NCI-H2227 (cell line): ENCODE results near the gene ACAD8.
"Not testable (repeated sequence)": the region's sequence is repeated elsewhere in the genome, so short reads cannot be mapped to it uniquely, and the experiment has no call there.

Experiments
- DNase-seq: peaks from one replicate; lab custom pipeline; 2025; ENCODE audit not compliant: unreplicated experiment; lab: John Stamatoyannopoulos, UW

The ACAD8 gene

GRCh38 chr11:134266440-134266839 is 13.1 kb downstream of the ACAD8 start:
- no peak for DNase-seq

DNA sequence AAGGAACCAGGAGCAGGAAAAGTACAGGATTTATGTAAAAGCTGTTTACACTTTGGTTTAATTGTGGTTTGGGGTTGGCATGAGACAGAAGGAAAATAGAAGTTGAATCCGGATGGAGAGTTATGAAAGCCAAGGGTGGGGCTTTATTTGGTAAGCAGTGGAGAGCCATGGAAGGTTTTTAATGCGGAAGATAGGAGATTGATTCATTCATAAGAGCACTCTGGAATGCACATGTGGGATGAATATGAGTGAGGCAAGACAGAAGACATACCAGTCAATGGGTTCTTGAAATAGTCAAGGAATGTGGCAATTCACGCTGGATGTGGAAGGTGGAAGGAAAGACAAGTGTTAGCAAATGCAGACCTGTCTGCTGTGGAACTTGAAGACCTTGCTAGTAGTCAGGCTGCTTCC is 13.5 kb downstream of the ACAD8 start:
- DNase-seq = no peak

DNA sequence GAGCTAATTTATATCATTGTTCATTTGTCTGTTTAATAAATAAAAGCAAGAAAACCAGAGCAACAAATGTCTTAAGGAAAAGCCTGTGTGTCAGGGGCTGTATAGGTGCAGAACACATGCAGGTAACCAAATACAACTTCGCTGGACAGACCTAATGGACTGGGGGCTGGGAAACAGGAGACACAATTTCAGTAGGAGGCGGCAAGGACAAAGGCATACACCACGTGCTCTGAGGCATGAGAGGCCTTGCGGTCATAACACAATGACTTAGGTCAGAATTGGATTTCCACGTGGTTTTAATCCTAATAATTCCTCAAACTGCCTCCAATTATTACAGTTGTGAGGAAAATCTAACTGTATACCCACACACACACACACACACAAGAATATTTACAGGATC is 14.1 kb downstream of the ACAD8 start:
- no peak for DNase-seq

GRCh38 chr11:134267966-134268365 is 14.6 kb downstream of the ACAD8 start:
- DNase-seq = no peak

GRCh38 chr11:134270250-134270714 is 16.9 kb downstream of the ACAD8 start:
- peak; percentile 36 for DNase-seq

DNA sequence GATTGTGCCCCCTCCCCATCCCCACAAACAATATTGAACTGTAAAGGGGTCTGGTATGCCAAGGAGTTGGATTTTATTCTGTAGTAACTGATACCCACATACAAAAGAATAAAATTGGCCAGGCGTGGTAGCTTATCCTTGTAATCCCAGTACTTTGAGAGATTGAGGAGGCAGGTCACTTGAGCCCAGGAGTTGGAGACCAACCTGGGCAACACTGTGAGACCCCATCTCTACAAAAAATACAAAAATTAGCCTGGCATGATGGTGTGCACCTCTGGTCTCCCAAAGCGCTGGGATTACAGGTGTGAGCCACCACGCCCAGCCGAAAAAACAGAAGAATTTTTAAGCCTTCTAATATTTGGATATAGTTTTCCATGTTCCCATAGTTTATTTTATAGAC is 18.6 kb downstream of the ACAD8 start:
- no peak for DNase-seq

DNA sequence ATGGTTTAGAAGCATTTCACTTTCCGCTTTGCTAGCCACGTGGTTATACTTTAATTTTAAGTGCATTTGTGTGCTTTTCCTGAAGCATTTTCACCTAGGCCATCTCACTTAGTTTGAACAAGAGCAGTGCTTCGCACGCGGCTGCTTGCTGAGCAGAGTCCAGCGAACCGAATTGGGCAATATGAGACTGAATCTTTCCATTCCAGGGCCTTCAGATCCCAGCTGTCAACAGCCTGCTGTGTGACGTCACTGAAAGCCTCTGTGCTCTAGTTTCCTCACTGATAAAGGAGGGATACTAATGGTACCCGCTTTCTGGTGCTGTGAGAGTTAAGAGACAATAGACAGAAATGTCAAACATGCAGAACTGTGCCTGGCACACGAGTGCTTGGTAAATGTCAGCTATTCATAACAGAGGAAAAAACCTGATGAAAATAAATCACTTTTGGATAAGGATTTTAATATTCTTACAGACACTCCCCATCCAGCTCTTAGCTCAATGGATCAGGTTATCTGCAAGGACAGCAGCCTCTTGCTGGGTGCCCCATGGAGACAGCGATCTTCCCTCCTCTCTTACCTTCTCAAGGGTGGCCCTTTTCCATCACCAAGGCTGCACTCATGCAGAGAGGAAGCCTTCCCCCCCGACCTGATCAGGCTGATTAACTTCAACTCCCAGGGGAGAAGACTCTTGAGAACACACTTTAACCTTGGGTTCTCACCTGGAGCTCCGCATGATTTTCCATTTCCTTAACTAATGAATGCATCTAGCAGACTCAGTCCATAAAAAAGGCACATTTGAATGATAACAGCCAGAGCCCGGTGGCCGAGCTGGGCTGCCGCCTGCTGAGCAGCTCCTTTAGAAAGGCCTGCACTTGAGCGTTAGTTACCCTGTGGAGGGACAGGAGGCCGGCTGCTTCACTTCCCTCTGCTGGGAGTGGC is 19.3 kb downstream of the ACAD8 start:
- peak; percentile 9 for DNase-seq

- DNase-seq = no peak
Observed at GRCh38 chr11:134273317-134273712, 19.9 kb downstream of the ACAD8 start.

DNA sequence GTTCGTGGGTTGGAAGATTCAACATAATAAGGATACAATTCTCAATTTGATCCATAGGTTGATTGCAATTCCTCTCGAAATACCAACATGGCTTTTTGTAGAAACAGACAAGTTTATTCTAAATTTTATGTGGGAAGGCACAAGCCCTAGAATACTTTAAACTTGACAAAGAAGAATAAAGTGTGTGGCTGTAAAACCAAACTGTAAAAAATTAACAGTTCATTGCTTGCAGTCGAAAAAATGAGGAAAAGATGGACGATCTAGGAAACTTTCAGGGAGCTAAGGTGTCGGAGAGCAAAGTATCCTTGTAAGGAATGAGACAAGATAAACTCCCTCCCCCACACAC is 21.8 kb downstream of the ACAD8 start:
- DNase-seq = no peak

DNA sequence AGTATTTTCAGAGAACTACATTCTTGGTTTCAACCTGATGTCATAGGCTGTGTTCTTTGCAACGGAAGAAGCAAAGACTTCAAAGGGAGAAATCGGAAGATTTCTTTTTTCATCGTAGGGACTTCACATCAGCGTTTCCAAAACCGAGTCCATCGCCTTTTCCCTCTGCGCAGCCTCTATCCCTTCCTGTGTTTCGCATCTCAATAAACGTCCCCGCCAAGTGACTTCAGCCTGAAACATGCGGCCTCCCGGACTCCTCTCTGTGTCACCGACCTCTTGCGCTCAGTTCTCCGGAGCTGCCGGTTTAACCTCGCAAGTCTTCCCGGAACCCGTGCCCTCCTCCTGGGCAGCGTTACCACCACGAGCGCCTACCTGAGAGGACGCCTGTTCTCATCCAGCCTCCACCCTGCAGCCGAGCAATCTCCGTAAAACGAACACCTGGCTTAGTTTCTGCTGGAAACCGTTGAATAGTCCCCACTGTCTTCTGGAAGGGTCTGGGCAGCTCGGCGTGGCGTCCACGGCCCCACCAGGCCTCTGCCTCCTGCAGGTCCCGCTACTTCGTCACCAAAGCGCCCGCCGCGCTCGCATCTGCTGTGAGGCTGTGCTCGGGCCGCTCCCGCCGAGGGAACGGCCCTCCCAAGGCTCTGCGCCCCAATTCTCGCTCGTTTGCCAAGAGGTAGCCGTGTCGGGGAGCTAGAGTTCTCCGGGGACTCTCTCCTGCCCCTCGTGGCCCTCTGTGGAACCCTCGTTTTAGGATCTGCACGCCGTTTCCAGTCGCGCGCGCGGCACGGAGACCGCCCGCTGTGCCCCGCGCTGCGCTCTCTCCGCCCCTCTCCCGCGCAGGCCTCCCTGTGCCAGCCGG is 22.4 kb downstream of the ACAD8 start, which contains the start of gene GLB1L3:
Gene GLB1L3, plus strand, starts transcription at position 846 of the 862 bp plus-strand sequence. CDS start 362 bp downstream, outside the sequence.
- DNase-seq = peak; percentile 74

GRCh38 chr11:134276396-134277182 is 23.2 kb downstream of the ACAD8 start:
- DNase-seq = peak; percentile 72

GRCh38 chr11:134277183-134278001 is 24.0 kb downstream of the ACAD8 start:
- peak; percentile 20 for DNase-seq

DNA sequence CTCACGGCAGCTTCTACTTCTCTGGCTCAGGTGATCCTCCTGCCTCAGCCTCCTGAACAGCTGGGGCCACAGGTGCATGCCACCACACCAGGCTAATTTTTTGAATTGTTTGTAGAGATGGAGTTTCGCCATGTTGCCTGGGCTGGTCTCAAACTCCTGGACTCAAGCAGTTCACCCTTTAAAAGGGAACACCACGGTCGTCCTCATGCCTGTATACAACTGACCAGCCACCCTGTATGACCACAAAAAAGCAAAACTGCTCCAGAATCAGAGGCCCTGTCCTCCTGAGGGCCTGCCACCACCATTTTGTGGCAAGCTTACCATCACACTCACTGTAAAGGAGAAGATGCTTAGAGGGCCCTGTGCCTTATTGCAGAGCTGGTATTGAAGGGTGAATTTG is 25.0 kb downstream of the ACAD8 start:
- no peak for DNase-seq

DNA sequence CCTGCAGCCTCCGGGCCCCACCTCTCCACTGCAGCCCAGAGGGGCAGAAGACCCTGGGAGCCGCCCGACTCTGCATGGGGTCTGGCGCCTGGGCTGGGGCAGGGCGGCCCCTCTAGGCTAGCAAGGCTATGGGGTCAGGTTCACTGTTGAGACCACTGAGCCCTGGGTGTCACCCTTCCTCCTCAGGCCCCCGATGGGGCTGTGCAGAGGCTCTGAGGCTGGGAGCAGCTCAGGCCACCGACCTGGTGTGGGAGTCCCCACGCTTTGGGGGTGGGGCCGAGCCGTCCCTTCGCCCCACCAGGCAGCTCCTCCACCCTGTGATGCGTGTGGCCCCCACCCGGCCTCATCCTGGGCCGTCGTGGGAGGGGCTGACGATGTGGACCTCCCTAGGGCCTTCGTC is 28.3 kb downstream of the ACAD8 start:
- DNase-seq = not testable (repeated sequence)

- no peak for DNase-seq
Observed at GRCh38 chr11:134282121-134283045, 29.0 kb downstream of the ACAD8 start.

DNA sequence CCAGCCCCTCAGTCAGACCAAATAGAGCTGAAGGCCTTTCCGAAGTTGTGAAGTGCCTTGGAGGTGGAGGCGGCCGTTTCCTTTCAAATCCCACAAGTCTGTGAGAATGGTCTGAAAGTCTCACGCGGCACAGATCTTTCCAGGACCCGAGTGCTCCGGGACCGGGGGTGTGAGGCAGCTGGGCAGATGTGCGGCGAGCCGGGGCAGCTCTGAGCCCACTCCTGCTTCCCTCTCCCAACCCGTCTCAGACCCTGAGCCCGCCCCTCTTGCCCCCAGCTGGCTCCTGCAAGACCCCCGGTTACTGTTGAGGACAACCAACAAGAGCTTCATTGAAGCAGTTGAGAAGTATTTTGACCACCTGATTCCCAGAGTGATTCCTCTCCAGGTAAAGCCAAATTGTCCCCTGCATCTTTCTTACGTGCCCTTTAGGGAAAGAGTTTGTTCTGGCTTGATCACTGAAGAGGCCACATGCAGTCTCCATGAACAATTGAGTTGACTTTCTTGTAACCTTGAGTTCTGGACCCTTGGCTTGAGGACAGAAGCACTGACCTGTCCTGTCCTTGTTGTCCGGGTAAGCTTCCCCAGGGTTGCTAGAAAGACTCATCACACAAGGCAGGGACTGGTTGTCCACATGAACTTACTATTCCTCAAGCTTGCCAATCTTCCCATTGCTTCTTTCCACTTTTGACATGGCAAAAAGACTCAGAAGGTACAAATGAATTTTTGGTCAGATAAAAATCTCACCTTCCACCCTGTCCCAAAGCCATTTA is 30.3 kb downstream of the ACAD8 start:
- no peak for DNase-seq

DNA sequence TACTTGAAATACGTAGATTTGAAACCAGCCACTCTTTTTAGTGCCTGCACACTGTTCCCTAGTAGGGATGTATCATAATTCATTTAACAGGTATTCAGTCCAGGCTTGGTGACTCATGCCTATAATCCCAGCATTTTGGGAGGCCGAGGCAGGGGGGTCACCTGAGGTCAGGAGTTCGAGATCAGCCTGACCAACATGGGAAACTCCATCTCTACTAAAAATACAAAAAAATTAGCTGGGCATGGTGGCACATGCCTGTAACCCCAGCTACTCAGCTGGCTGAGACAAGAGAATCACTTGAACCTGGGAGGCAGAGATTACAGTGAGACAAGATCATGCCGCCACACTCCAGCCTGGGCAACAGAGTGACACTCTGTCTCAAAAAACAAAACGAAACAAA is 31.0 kb downstream of the ACAD8 start:
- not testable (repeated sequence) for DNase-seq

DNA sequence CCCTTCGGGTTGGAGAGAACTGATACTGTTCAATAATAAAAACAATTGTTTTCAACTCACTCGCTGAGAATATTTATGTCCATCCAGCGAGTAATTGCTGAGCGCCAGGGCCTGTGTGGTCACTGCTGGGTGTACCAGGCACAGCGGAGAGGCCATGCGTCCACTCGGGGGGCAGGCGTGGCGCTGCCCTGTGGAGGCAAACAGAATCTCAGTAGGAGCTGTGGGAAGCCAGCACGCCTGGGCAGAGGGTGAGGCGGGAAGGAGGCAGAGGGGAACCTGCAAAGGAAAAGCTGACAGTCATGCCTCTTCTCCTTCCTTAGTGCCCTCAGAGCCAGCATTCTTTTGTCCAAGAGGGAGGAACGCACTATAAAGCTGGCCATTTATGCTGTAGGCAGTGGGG is 34.2 kb downstream of the ACAD8 start:
- no peak for DNase-seq
